Activated CD8-positive, alpha-beta memory T cell treated with anti-CD3 and anti-CD28 coated beads for 24 hours (primary cell): Measurements from ENCODE around the gene DNAL1.
A peak's percentile ranks its signal among the peaks of the same experiment; 100 is the strongest.

Experiments used
- DNase-seq: peaks from one replicate; pipeline ENCODE4 v3.0.0-alpha.2; 2020

The DNAL1 gene

DNA sequence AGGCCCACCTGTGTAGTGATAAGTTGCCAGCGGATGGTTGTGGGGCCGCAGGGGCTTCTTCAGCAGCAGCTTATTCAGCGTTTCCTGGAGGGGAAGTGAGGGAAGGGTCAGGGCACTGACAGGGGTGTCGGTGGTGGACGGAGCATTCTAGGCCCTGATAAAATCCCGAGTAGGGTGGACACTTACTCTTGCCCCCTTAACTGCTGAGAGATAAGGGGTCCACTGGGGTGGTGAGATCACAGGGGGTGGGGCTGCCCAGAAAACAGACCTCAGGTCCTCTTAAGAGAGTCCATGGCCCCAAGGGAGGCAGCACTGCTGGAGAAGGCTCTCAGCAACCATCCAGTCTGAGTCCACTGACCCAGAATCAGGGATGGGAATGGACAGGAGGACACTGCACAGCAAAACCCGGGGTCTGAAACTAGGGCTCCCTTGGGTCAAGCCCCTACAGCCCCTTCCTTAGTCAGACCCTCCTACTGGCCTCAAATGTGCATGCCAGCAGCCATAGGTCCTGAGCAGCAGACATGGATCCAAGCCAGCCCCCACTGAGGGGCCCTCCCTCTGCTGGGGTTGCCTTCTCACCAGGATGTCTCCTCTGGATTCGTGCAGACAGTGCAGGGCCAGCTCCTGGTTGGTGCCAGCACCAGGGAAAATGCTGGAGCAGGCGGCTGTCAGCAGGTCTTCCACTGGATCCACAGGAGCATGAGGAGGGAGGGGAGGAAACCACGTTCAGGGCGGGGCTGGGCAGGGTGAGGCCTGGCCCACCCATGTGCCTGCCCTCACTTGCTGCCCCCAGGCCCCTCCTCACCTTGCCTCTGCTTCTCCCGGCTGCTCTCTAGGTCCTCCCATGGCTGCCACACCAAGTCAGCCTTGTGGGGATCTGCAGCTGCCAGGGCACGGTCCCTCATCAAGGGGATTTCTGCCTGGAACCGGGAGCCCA is 81.5 kb downstream of the DNAL1 start:
- DNase-seq = no peak

DNA sequence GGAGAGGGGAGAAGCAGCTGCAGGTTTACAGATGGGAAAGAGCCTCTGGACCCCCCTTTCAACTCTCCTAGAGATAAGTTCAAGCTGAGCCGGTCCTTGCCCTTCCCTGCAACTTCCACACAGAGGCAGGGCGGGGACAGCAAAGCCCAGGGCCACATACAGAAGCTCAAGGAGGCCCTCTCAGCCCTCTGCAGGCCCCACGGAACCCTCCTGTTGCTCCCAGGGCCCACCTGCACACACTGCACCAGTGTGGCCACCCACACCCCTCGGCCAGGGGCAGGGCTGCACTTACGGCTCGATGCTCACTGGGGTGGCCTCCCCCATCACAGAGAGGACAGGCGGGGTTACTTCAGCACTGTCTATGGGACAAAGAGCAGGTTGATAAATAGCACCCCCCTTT is 82.4 kb downstream of the DNAL1 start:
- DNase-seq = no peak

DNA sequence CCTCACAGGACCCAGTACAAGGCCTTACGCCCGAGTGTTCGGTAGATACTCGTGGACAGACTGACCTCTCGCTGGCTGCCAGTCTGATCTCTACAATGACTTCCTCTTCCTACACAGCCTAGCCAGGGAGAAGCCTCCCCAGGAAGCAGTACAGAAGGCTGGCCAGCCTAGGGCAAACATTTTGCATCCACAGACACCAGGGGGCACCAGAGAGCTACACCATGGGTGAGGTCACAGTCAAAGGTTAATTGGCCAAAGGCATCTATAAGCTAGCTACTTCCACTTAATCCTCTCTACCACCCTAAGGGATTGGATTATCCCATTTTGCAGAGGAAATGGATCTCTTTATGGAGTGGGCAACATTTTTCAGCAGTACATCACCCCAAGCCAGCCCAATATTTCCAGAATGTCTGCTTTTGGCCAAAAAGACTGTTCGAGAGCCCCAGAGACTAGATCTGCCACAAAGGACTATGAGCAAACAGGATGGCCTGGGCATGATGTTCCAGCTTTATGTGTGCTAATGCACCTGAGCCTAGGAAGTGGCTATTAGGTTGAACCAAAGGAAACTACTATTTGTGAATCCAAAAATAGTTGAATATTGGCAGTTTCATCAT is 84.0 kb downstream of the DNAL1 start:
- peak; percentile 96 for DNase-seq

DNA sequence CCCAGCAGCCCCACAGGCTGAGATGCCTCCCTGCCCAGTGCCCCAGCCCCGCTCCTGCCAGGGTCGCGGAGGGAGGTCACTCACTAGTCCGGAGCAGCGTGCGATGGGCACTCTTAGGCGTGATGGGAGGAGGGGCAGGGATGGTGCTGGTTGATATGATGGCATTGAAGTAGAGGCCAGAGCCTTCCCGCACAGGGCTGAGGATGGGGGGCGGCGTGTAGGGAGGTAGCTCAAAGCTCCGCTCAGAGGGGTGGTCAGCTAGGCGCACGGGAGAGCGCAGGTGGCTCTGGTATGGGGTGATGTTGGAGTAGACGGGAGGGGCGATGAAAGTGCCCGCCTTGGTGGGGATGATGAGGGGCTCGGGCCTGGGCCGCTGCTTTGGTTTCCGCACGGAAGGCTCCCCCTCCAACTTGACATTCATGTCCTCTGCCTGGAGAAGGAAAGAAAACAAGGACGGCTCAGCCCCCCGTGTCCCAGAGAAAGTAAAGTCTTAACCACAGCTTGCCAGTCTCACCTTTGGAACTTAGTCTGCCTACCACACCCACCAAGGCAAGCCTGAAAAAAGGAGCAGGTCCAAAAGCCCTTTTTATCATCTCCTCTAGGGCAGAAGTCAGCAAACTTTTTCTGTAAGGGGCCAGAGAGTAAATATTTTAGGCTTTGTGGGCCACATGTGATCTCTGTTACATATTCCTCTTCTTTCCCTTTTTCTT is 84.9 kb downstream of the DNAL1 start:
- DNase-seq = no peak

DNA sequence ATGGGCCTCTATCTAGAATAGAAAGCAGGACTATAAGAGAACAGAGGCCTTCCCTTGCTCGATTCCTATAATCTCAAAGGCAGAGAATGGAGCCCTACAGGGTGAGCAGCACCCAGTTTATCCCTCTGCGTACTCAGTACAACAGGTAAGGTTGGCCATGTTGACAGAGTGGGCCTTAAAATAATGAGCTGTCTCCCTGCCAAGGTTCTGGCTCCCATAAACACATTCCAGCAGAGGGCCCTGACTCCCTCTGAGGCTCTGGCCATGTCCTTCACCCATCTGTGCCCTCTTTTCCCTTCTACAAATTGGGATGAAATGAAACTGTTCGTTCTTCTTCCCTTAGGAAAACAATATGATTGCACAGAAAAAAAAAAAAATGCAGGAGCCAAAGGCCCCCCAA is 86.3 kb downstream of the DNAL1 start:
- no peak for DNase-seq

DNA sequence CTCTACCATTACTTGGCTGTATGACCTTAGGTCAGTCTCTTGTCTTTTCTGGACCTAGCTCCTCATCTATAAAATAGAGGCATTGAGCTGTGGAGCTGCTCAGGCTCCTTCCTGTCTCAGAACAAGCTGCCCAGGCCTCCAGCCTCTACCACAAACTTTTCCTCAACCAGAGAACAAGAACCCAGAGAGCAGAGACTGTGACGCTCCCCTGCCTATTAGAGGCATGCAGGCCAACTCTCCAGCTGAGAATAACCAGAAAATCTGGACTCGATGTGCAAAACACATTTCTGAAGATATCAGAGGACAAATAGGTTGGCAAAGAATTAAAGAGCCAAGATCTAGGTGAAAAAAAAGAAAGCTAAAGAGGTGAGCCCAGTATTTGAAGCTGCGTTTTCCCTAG is 87.2 kb downstream of the DNAL1 start:
- no peak for DNase-seq

DNA sequence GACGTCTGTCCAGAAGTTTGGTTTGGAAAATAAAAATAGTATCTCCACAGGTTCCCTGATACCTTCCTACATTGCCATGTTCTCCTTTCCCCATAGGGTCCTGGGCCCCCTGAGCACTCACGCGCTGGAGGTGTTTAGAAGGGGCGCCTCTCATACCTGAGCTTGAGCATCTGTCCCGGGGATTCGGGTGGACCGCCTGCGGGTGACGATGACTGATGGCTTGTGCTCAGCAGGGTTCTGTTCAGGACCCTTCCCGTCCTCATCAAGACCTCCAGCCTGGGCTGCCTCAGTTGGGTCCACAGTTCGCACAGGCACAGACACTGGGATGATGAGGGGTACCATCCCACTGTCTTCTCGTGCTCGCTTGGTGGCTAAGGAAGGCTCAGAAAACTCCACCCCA is 92.1 kb downstream of the DNAL1 start:
- DNase-seq = no peak

DNA sequence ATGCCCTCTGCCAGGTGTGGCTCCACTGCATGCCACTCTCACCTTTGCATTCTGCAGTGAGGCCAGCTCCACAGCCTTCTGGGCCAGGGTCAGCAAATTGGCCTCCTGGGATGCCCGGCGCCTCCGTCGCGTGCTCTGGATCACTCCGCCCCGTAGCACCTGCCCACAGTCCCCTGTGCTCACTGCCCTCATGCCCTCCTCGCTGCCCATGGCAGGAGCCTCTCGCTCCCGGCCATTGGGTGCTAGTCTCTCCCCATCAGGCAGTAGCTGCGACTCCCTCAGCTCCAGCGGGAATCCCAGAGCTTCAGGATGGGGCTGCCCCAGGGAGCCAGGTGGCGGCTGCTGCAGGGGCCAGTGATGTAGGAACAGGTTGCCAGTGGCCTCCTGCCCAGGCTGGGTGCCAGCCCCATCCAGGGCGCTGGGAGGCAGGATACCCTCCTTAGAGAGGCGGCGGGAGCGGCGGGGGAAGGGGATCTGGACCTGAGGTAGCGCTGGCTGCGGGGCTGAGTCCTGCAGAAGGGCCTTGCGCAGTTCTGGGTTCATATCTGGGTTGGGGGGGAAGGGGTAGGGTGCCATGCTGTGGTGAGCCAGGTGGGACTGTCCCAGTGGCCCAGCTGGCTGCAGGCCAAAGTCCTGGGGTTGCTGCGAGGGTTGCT is 93.9 kb downstream of the DNAL1 start:
- DNase-seq = no peak

DNA sequence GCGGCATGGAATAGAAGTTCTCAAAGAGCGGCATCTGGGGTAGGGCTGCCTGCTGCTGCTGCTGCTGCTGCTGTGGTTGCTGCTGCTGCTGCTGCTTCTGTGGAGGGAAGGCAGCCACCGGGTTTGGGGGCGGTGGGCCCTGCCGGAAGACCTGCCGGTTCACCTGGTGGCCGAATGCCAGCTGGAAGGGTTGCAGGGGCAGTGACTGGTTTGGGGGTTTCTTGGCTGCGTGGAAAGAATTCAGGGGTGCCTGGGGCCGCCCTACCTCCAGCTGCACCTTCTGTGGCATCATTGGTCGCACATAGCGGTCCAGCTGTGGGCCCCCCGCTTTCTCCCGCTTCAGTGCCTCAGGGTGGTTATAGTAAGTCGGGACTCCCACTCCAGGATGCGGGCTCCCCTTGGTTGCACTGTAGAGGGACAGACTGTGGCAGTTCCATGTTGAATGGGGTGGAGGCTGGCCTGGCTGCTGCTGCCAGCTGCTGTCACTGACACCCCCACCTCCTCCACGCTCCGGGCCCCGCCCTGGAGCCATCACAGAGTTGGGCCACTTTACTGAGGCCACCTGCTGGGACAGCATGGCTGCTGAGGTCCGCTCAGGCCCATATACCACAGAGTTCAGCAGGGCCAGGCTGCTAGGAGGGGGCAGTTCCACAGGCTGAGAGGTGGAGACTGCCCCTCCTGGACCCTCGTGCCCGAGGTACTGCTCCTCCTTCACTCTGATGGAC is 94.5 kb downstream of the DNAL1 start:
- DNase-seq = no peak

DNA sequence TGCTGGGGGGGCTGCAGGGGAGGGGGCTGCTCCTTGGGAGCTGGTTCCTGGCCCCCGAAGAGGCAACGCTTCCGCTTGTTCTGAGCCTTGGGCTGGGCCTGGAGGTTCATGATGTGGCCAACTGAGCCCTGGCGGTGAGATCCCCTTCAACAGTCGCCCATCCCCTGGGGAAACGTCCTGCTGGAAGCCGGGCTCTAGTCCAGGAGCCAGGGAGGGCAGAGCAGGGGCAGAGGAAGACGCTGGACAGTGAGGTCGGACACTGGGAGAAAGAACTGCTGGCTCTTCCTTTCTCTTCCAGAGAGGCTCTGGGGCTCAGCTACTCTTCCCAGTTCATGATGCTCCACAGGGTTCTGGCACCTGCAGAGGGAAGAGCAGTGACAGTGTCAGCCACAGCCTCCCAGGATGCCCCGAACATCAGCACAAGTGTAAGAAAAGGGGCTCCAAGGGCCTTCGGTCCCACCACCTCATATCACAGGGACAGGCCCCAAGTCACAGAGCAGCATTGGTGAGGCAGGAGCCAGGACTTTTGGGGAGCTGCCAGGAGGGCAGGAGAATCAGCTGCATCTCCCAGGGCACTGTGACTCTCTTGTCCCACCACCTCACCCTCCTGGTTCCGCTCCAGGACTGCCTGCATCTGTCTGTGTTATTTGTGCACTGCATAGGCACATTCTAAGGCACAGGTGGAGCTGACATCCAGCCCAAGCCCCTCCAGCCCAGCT is 95.3 kb downstream of the DNAL1 start:
- DNase-seq = no peak

DNA sequence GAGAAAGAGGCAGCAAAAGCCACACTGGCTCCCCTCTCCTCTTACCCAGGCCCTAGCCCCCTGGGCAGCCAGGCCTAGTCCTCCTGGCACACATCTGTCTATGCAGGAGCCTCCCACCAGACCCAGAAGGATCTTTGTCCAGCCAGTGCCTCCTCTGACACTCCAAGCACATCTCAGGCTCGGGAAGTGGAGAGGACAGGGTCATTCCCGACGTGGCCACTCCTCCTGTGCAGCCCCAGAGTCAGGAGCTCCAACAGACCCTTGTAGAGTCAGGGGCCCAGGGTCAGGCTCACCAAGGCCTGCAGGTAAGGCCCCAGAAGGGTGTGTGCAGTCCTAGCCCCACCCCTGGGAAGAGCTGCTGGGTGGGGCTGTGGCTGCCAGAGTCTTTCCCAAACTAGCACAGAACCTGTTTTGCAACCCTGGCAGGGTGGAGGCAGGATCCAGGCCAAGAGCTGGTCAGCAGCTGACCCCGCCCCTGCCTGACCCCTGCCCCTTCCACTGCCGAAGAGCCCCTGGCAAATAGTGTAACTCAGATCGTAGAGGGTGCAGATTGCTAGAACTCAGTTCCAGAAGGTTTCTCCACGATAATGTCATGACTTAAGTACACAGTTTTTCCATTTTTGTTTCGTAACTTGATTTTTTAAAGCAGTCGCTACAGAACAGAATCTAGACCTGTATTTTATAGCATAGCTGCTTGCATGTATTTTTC is 96.0 kb downstream of the DNAL1 start:
- DNase-seq = no peak

DNA sequence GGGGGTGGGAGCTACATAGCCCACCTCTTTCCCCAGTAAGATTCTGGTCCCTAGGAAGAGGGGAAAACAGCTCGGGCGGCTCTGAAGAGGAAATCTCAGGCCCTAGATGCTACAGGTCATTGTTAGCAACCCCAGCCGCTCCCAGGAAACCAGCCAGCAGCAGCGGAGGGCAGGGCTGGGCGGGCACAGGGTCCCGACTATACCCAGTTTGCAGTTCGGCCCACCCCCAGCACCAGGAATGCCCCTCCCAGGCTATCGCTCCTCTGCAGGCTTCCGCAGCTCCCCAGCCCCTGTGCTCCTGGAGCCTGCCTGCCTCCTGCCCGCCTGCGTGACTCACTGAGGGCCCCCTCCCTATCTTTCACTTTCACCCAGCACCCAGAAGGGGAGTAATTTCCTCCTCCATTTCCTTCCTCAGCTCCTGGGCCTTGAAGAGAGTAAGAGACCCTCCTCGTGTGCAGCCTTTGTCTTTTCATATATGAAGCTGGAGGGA is 96.6 kb downstream of the DNAL1 start:
- no peak for DNase-seq

DNA sequence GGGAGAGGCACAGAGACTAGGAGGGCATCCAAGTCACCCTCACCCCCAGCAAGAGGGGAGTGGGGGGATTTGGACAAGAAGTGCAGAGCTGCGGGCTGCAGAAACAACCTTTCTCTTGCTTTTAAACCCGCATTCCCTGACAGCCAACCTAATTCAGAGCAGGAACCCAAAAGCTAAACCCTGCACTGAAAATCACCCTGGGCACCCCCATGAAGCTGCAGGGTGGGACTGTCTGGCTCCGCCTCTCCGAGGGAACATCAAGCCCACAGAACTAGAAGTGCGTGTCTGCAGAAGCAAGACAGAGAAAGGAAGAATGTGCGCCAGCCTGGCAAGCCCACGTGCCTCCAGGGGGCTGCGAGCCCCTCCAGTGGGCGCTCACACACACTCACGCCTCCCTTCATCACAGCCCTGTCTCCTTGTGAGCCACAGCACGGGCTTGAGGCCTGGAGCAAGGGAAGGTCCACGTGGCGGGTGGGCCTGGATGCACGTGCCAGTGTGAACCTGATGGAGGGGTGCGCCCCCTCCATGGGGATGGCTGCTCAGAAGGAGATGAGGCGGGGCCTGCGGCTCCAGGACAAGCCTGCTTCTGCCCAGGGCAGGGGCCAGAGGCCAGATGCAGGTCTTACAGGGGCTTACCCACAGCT is 97.2 kb downstream of the DNAL1 start:
- peak; percentile 85 for DNase-seq

DNA sequence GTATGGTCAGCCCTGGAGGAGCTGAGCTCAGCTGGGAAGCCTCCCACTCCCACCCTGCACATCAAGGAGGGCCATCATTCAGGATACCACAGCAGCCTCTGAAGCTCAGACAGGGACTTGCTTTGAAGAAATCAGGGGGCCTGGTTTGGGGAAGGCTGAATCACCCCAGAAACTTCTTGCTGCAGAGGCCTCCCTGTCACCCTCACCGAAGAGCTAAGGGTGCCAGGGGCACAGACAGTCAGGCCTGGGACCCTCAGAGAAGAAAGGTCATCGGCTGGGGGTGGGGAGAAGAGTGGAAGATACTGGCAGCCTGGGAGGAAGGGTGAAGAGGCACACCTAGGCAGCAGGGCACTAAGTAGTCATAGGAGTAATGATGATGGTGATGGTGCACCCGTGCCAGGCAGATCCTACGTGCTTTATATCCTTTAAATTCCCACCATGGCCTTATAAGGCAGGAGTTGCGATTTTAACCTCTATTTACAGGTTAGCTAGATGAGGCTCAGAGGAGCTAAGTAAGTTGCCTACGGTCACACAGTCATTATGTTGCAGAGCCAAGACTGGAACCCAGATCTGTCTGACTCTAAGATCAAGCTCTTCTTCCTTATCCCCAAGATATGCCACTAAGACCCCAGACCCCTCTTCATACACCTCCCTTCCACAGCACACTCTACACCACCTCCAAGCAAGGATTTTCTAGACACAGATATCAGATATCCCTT is 97.9 kb downstream of the DNAL1 start:
- peak; percentile 73 for DNase-seq

DNA sequence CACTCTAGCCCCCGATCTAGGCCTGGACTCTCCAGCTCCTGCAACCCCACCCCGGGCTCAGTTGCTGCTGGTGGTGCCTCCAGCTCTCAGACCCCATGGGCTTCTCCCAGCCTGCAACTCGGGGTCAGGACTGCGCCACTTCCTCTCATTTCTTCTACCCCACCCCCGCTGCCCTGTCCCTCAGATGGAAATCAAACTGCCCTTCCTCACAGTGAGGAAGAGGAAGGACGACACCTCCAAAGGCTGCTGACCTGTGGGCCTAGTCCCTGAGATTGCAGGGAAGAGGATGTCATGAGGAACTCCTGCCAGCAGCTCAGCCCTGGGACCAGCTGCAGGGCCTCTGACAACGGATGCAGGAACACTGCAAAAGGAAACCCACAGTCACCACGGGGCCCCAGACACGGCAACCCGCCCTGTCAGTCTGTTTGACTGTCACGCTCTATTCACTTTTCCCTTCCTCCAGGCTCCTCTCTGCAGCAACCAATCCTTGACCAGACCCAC is 98.7 kb downstream of the DNAL1 start:
- DNase-seq = peak; percentile 83

DNA sequence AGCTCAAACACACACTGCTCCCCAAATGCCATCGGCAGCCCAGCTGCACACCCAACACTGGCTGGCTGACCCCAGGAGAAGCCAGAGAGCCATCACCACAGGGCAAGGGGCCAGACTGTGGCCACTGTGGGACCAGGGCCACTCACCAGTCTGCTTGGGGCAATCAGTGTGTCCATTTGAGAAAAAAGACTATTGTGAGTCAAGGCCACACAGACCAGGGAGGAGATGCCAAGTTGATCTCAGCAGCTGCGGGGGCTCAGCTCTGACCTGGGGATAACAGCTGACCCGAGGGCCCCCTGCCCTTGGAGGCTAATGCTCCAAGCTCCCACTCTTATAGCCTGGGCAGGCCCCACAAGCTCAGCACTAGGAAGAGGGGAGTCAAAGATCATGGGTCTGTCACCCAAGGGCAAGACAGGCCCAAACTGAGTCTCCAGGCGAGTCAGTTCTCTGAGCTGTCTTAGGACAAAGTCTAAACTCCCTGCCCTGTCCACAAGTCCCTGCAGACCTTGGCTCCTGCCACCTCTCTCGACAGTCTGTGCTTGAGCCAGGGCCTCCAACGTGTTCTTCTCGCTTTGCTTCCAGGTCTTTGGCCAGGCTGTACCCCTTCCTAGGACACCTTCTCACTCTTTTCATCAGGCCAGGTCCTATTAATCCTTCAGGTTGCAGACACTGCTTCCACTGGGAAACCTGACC is 99.5 kb downstream of the DNAL1 start:
- DNase-seq = no peak

DNA sequence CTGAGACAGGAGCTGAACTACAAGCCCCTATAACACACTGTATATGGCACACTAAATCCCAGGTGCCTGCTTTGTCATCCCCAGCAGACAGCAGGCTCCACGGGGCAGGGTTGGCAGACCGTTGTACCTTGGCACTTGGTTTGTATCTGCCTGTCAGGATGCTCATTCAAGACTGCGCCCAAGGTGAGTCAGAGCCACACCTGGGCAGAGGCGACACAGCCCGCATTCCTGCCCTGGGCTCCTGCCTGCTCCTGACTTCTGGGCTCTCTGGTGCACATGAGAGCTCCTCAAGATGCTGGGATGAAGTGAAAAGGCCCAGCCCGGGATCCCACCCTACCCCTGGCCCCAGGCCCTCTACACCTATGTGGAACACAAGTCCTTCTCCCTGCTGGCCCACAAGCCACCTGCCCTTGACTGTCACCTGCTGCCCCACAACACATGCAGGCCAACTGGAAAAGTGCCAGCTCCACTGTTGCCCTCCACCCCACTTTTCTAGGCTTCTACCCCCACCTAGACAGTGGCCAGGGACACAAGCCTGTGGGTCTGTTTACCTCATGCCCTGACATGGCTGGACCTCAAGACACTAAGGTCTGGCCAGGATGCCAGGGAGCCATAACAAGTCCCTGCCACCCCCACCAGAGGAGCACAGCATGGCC is 100.2 kb downstream of the DNAL1 start:
- DNase-seq = no peak
